SK-N-SH (cell line): Measurements from ENCODE around the gene ARPC2.

Experiments used
- EP300 ChIP-seq, 2 experiments: IDR thresholded peaks; 2 replicates each; pipeline versions ENCODE4 v1.4.0 to v1.6.1; 2012; ENCODE audit warnings: borderline replicate concordance in 1 of 2, low read depth in 1 of 2, low read length in 1 of 2
- NRF1 ChIP-seq: IDR thresholded peaks from 2 replicates; pipeline ENCODE4 v1.6.1; 2012; ENCODE audit warnings: low read depth, mild to moderate bottlenecking, low read length
- RAD21 ChIP-seq: IDR thresholded peaks from 2 replicates; pipeline ENCODE4 v1.6.1; 2012; ENCODE audit warnings: mild to moderate bottlenecking, low read length

DNA sequence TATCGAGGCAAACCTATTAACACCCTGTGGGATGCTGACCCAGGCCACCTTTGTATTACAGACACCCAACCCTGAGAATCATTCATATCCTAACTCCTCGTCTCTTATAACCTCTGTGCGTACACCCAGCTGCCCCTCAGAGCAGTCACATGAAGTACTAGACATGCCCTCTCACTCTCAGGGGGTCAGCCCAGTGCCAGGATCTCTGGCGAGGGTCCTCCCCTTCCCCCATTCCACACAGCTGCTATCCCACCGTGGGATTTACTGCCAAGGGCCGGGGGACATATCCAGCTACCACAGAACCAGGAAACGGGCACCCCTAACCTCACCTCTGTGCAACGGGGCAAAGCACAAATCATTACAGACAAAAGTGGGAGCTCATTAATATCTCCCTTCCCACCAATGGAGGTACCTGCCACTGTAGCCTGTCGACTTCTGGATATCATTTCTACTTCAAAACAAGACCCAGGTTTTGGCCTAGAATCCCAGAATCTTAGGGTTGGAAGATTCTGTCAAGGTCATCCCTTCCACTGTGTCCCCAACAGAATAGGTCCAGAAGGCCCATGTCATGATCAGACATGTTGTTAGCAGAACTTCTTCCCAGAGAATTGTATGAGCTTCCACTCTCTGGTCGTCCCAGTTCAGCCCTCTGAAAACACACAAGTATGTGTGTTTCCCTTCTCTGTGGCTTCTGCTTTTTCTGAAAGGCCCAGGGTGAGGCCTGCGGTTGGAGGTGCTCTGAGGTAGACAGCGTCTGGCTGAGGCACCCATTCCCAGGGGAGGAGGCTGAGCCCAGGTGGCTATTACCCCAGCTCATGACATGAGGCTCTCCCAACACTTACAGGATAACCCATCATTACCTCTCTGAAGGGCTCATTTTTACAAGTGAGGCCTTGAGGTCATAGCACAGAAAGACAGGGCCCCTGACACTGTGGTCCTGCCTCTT, 73.6 kb downstream of the ARPC2 start:
- TF ChIP-seq EP300 (IDR thresholded peaks at IDR 0.05; ENCODE audit: borderline replicate concordance in 1 of 2, low read depth in 1 of 2, low read length in 1 of 2): no peak
- no peak for TF ChIP-seq NRF1
- no peak for TF ChIP-seq RAD21
